Measurements from ENCODE around the gene FREM1. TPM values are rescaled to one million over a fixed set of nuclear protein-coding genes. Genes with fewer than 3 reads are reported as not detected.

FREM1 gene
- polyA plus RNA-seq, 1 donor from 2014 or later: 2.3 TPM

- TF ChIP-seq EP300 (conservative IDR thresholded peaks at IDR 0.05; ENCODE audit: poor library complexity, severe bottlenecking) (no peak), REST (IDR thresholded peaks at IDR 0.05; ENCODE audit: borderline replicate concordance) (no peak), RAD21 (conservative IDR thresholded peaks at IDR 0.05) (no peak), TAF1 (IDR thresholded peaks at IDR 0.05; ENCODE audit: low read depth) (no peak), EZH2 (IDR thresholded peaks at IDR 0.05; ENCODE audit: borderline replicate concordance, insufficient read depth, low read length, poor library complexity, severe bottlenecking) (no peak), MXI1 (conservative IDR thresholded peaks at IDR 0.05; ENCODE audit: poor library complexity, severe bottlenecking) (no peak), SMC3 (conservative IDR thresholded peaks at IDR 0.05; ENCODE audit: poor library complexity) (no peak), POLR2AphosphoS5 (IDR thresholded peaks at IDR 0.05) (no peak)
- TF ChIP-seq, protein P1, sequence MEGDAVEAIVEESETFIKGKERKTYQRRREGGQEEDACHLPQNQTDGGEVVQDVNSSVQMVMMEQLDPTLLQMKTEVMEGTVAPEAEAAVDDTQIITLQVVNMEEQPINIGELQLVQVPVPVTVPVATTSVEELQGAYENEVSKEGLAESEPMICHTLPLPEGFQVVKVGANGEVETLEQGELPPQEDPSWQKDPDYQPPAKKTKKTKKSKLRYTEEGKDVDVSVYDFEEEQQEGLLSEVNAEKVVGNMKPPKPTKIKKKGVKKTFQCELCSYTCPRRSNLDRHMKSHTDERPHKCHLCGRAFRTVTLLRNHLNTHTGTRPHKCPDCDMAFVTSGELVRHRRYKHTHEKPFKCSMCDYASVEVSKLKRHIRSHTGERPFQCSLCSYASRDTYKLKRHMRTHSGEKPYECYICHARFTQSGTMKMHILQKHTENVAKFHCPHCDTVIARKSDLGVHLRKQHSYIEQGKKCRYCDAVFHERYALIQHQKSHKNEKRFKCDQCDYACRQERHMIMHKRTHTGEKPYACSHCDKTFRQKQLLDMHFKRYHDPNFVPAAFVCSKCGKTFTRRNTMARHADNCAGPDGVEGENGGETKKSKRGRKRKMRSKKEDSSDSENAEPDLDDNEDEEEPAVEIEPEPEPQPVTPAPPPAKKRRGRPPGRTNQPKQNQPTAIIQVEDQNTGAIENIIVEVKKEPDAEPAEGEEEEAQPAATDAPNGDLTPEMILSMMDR (IDR thresholded peaks at IDR 0.05; ENCODE audit: poor library complexity, severe bottlenecking): no peak
- H3K79me2 ChIP-seq (replicated peaks; ENCODE audit: insufficient read depth, low read length): no peaks in the 10 kb centered on the region
- H3K9me2 ChIP-seq (ENCODE audit: insufficient read depth, low read length): no peaks in the 10 kb centered on the region
- no peak overlapping the region for H3K4me3 ChIP-seq (ENCODE audit: low read length)
- H2AFZ ChIP-seq (ENCODE audit: low read depth, low read length): no peak overlapping the region
- H3F3A ChIP-seq (ENCODE audit: insufficient read depth, low read length, poor library complexity, severe bottlenecking): no peaks in the 10 kb centered on the region
- H4K20me1 ChIP-seq (ENCODE audit: insufficient read depth): no peaks in the 10 kb centered on the region
- H3K9ac ChIP-seq (ENCODE audit: low read length): no peak overlapping the region
- H3K4me2 ChIP-seq (ENCODE audit: low read length): no peak overlapping the region
- H3K27ac ChIP-seq (ENCODE audit: low read length): no peak overlapping the region
- H3K27me3 ChIP-seq (ENCODE audit: insufficient read depth, low read depth, low read length): no peaks in the 10 kb centered on the region
- H3K36me3 ChIP-seq (ENCODE audit: insufficient read depth, low read length): no peaks in the 10 kb centered on the region
- H3K9me3 ChIP-seq (ENCODE audit: low read length): no peaks in the 10 kb centered on the region
Measured at GRCh38 chr9:14813336-14814248, 96.6 kb downstream of the FREM1 start.

GRCh38 chr9:14812806-14813205, 97.4 kb downstream of the FREM1 start:
- Histone ChIP-seq H3F3A (ENCODE audit: insufficient read depth, low read length, poor library complexity, severe bottlenecking) (no peaks in the 10 kb centered on the region), H4K20me1 (ENCODE audit: insufficient read depth) (no peaks in the 10 kb centered on the region), H3K79me2 (replicated peaks; ENCODE audit: insufficient read depth, low read length) (no peaks in the 10 kb centered on the region), H3K9me2 (ENCODE audit: insufficient read depth, low read length) (no peaks in the 10 kb centered on the region), H3K36me3 (ENCODE audit: insufficient read depth, low read length) (no peaks in the 10 kb centered on the region), H3K4me3 (ENCODE audit: low read length) (no peak overlapping the region), H2AFZ (ENCODE audit: low read depth, low read length) (no peak overlapping the region), H3K4me2 (ENCODE audit: low read length) (no peak overlapping the region), H3K9me3 (ENCODE audit: low read length) (no peaks in the 10 kb centered on the region), H3K27me3 (ENCODE audit: insufficient read depth, low read depth, low read length) (no peaks in the 10 kb centered on the region), H3K27ac (ENCODE audit: low read length) (no peak overlapping the region), H3K9ac (ENCODE audit: low read length) (no peak overlapping the region)
- TF ChIP-seq REST (IDR thresholded peaks at IDR 0.05; ENCODE audit: borderline replicate concordance) (no peak), EP300 (conservative IDR thresholded peaks at IDR 0.05; ENCODE audit: poor library complexity, severe bottlenecking) (peak; percentile 72)

All from neural cell (in vitro differentiated cells).